ENCODE measurements around the gene DMD. TPM values are rescaled to one million over a fixed set of nuclear protein-coding genes. Genes with fewer than 3 reads are reported as not detected.

DMD gene
- total and polyA plus RNA-seq, 2 donors (not counting 1 experiment from before 2014, with no cell fraction given), result 2.0 to 51.8 TPM

- POLR2A ChIA-PET, result no interaction called here
- no peak overlapping the region for H3K4me3 Mint-ChIP-seq
- intact Hi-C loops (cut with micrococcal nuclease), result no loop called here
Measured at GRCh38 chrX:31376408-31377022, 1834.8 kb downstream of the DMD start.

GRCh38 chrX:31374786-31375185 lies 1836.6 kb downstream of the DMD start:
- DNase-seq (no peak), ATAC-seq (ENCODE audit: low read depth) (no peak)
- Histone ChIP-seq H4K20me1 (ENCODE audit: control insufficient read depth, insufficient read depth, low read length, poor library complexity, severe bottlenecking) (no peaks in the 10 kb centered on the region), H3K36me3 (replicated peaks in 1 of 2; ENCODE audit: control extremely low read depth in 1 of 2, control insufficient read depth in 1 of 2, extremely low read depth in 1 of 2, insufficient read depth in 2 of 2, low read length in 1 of 2) (no peaks in the 10 kb centered on the region), H3K79me2 (ENCODE audit: control insufficient read depth, insufficient read depth, low read length) (no peaks in the 10 kb centered on the region), H3K4me1 (ENCODE audit: control insufficient read depth in 2 of 2, insufficient read depth in 2 of 2, low read length in 2 of 2) (no peaks in the 10 kb centered on the region), H2AFZ (ENCODE audit: insufficient read depth, low read depth, low read length, poor library complexity, severe bottlenecking) (no peak overlapping the region), H3K4me3 (ENCODE audit: control extremely low read depth in 1 of 5, extremely low read depth in 1 of 5, insufficient read depth in 1 of 5, low read depth in 2 of 5, low read length in 4 of 5) (no peak overlapping the region), H3K4me2 (replicated peaks; ENCODE audit: low read depth, low read length, poor library complexity, severe bottlenecking) (no peak overlapping the region), H3K27me3 (replicated peaks in 1 of 4; ENCODE audit: control extremely low read depth in 1 of 4, control insufficient read depth in 3 of 4, insufficient read depth in 4 of 4, low read length in 3 of 4) (no peaks in the 10 kb centered on the region), H3K27ac (ENCODE audit: low read length in 2 of 2) (no peak overlapping the region), H3K9me3 (ENCODE audit: control extremely low read depth in 1 of 3, control insufficient read depth in 2 of 3, insufficient read depth in 1 of 3, low read length in 2 of 3) (no peaks in the 10 kb centered on the region), H3K9ac (ENCODE audit: low read length) (no peak overlapping the region)
- H3K27me3 Mint-ChIP-seq, result no peaks in the 10 kb centered on the region
- no peaks in the 10 kb centered on the region for H3K9me3 Mint-ChIP-seq (ENCODE audit: insufficient read depth)
- H3K4me1 Mint-ChIP-seq, result no peaks in the 10 kb centered on the region
- POLR2A ChIA-PET, result no interaction called here
- 100% methylated on average over 1 of the region's 4 CpGs for WGBS (ENCODE audit: insufficient coverage)
- CTCF ChIA-PET, result no interaction called here
- H3K27ac Mint-ChIP-seq, result no peak overlapping the region
- intact Hi-C loops (cut with micrococcal nuclease), result no loop called here
- TF ChIP-seq EZH2 (IDR thresholded peaks at IDR 0.05; ENCODE audit: borderline replicate concordance, insufficient read depth, low read depth, low read length, poor library complexity, severe bottlenecking), result no peak
- no peak for TF ChIP-seq CTCF (IDR thresholded peaks at IDR 0.05)
- H3K4me3 Mint-ChIP-seq, result no peak overlapping the region

More at GRCh38 chrX:31376408-31377022, 1834.8 kb downstream of the DMD start:
- TF ChIP-seq EZH2 (IDR thresholded peaks at IDR 0.05; ENCODE audit: borderline replicate concordance, insufficient read depth, low read depth, low read length, poor library complexity, severe bottlenecking) (no peak), CTCF (IDR thresholded peaks at IDR 0.05) (no peak)
- ATAC-seq (ENCODE audit: low read depth), result no peak
- Histone ChIP-seq H3K27ac (ENCODE audit: low read length in 2 of 2) (no peak overlapping the region), H2AFZ (ENCODE audit: insufficient read depth, low read depth, low read length, poor library complexity, severe bottlenecking) (no peak overlapping the region), H3K9ac (ENCODE audit: low read length) (no peak overlapping the region), H3K4me2 (replicated peaks; ENCODE audit: low read depth, low read length, poor library complexity, severe bottlenecking) (no peak overlapping the region), H3K79me2 (ENCODE audit: control insufficient read depth, insufficient read depth, low read length) (no peaks in the 10 kb centered on the region), H3K9me3 (ENCODE audit: control extremely low read depth in 1 of 3, control insufficient read depth in 2 of 3, insufficient read depth in 1 of 3, low read length in 2 of 3) (no peaks in the 10 kb centered on the region), H3K36me3 (replicated peaks in 1 of 2; ENCODE audit: control extremely low read depth in 1 of 2, control insufficient read depth in 1 of 2, extremely low read depth in 1 of 2, insufficient read depth in 2 of 2, low read length in 1 of 2) (no peaks in the 10 kb centered on the region), H4K20me1 (ENCODE audit: control insufficient read depth, insufficient read depth, low read length, poor library complexity, severe bottlenecking) (no peaks in the 10 kb centered on the region), H3K4me1 (ENCODE audit: control insufficient read depth in 2 of 2, insufficient read depth in 2 of 2, low read length in 2 of 2) (no peaks in the 10 kb centered on the region), H3K4me3 (ENCODE audit: control extremely low read depth in 1 of 5, extremely low read depth in 1 of 5, insufficient read depth in 1 of 5, low read depth in 2 of 5, low read length in 4 of 5) (no peak overlapping the region), H3K27me3 (replicated peaks in 1 of 4; ENCODE audit: control extremely low read depth in 1 of 4, control insufficient read depth in 3 of 4, insufficient read depth in 4 of 4, low read length in 3 of 4) (no peaks in the 10 kb centered on the region)
- CTCF ChIA-PET, result no interaction called here
- no CpG with 5 or more reads among the region's 2 CpGs for WGBS (ENCODE audit: insufficient coverage)
- no peak overlapping the region for H3K27ac Mint-ChIP-seq
- no peaks in the 10 kb centered on the region for H3K4me1 Mint-ChIP-seq
- no peak for DNase-seq
- no peaks in the 10 kb centered on the region for H3K9me3 Mint-ChIP-seq (ENCODE audit: insufficient read depth)
- H3K27me3 Mint-ChIP-seq, result no peaks in the 10 kb centered on the region
